GM12892 (cell line): ENCODE results near the gene U2SURP.

Experiments
- POLR2A ChIP-seq: IDR thresholded peaks from 2 replicates; pipeline ENCODE4 v1.6.1; 2011; ENCODE audit warnings: low read depth, low read length, control low read depth
- POLR2AphosphoS5 ChIP-seq: IDR thresholded peaks from 2 replicates; pipeline ENCODE4 v1.6.1; 2011; ENCODE audit warnings: low read depth, low read length, control low read depth

GRCh38 chr3:142972092-142972753 lies 29.1 kb upstream of the U2SURP start:
- TF ChIP-seq POLR2A (no peak), POLR2AphosphoS5 (no peak)
